ENCODE measurements around the gene PRDM16. TPM values are rescaled to one million over a fixed set of nuclear protein-coding genes. Genes with fewer than 3 reads are reported as not detected.

PRDM16 gene
- total RNA-seq, 1 experiment from 2014 or later, result 6.1 TPM

DNA sequence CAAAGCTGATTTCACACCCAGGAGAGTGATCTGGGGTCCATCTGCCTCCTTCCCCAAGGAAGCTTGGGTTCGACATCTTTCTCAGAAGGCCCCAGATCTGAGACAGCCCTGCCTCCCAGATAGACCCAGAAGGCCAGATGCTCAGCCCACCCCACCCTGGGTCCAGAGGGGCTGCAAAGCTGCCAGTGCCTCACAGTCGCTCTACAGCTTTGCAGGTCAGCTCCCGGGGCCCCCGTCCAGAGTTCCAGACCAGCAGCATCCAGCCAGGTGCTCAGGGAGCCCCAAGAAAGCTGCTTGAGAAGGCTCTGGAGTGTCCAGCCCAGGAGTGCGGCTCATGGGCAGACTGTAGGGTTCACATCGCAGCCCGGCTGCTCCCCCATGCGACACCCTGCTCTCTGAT, 242.7 kb downstream of the PRDM16 start:
- no peak for TF ChIP-seq RAD21 (IDR thresholded peaks at IDR 0.05; ENCODE audit: low read depth)
- TF ChIP-seq SIN3A (IDR thresholded peaks at IDR 0.05; ENCODE audit: low read depth), result no peak
- no peak for TF ChIP-seq EGR1 (IDR thresholded peaks at IDR 0.05; ENCODE audit: low read depth)
- no peak for TF ChIP-seq EZH2phosphoT487 (IDR thresholded peaks at IDR 0.05; ENCODE audit: borderline replicate concordance)
- TF ChIP-seq ZFX (IDR thresholded peaks at IDR 0.05), result no peak
- no peak for TF ChIP-seq JUND (IDR thresholded peaks at IDR 0.05)
- no peak for TF ChIP-seq TCF7L2 (IDR thresholded peaks at IDR 0.05; ENCODE audit: borderline replicate concordance, extremely low read depth, insufficient read depth, insufficient read length)
- no peak for TF ChIP-seq YY1 (IDR thresholded peaks at IDR 0.05; ENCODE audit: extremely low read depth, insufficient replicate concordance, low read depth, low read length)
- TF ChIP-seq, protein P1, sequence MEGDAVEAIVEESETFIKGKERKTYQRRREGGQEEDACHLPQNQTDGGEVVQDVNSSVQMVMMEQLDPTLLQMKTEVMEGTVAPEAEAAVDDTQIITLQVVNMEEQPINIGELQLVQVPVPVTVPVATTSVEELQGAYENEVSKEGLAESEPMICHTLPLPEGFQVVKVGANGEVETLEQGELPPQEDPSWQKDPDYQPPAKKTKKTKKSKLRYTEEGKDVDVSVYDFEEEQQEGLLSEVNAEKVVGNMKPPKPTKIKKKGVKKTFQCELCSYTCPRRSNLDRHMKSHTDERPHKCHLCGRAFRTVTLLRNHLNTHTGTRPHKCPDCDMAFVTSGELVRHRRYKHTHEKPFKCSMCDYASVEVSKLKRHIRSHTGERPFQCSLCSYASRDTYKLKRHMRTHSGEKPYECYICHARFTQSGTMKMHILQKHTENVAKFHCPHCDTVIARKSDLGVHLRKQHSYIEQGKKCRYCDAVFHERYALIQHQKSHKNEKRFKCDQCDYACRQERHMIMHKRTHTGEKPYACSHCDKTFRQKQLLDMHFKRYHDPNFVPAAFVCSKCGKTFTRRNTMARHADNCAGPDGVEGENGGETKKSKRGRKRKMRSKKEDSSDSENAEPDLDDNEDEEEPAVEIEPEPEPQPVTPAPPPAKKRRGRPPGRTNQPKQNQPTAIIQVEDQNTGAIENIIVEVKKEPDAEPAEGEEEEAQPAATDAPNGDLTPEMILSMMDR (IDR thresholded peaks at IDR 0.05 in 2 of 3, conservative IDR thresholded peaks at IDR 0.05 in 1 of 3; ENCODE audit: borderline replicate concordance in 1 of 3, insufficient read depth in 1 of 3, low read depth in 2 of 3, low read length in 2 of 3), result no peak
- no peak for TF ChIP-seq ELF1 (IDR thresholded peaks at IDR 0.05; ENCODE audit: borderline replicate concordance, low read depth)
- no peak for TF ChIP-seq MAX (IDR thresholded peaks at IDR 0.05)
- TF ChIP-seq, protein P2, sequence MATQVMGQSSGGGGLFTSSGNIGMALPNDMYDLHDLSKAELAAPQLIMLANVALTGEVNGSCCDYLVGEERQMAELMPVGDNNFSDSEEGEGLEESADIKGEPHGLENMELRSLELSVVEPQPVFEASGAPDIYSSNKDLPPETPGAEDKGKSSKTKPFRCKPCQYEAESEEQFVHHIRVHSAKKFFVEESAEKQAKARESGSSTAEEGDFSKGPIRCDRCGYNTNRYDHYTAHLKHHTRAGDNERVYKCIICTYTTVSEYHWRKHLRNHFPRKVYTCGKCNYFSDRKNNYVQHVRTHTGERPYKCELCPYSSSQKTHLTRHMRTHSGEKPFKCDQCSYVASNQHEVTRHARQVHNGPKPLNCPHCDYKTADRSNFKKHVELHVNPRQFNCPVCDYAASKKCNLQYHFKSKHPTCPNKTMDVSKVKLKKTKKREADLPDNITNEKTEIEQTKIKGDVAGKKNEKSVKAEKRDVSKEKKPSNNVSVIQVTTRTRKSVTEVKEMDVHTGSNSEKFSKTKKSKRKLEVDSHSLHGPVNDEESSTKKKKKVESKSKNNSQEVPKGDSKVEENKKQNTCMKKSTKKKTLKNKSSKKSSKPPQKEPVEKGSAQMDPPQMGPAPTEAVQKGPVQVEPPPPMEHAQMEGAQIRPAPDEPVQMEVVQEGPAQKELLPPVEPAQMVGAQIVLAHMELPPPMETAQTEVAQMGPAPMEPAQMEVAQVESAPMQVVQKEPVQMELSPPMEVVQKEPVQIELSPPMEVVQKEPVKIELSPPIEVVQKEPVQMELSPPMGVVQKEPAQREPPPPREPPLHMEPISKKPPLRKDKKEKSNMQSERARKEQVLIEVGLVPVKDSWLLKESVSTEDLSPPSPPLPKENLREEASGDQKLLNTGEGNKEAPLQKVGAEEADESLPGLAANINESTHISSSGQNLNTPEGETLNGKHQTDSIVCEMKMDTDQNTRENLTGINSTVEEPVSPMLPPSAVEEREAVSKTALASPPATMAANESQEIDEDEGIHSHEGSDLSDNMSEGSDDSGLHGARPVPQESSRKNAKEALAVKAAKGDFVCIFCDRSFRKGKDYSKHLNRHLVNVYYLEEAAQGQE (IDR thresholded peaks at IDR 0.05; ENCODE audit: low read depth), result no peak
- no peaks in the 10 kb centered on the region for H4K20me1 ChIP-seq (ENCODE audit: insufficient read depth)
- ATAC-seq, result no peak
- no peaks in the 10 kb centered on the region for H3K79me2 ChIP-seq (ENCODE audit: insufficient read depth, low read length)
- H3K4me3 ChIP-seq (replicated peaks in 1 of 2; ENCODE audit: low read depth in 1 of 2, low read length in 2 of 2), result no peak overlapping the region
- H3K9ac ChIP-seq (ENCODE audit: low read length), result no peak overlapping the region
- H2AFZ ChIP-seq (ENCODE audit: low read depth, low read length, poor library complexity, severe bottlenecking), result no peak overlapping the region
- no peak overlapping the region for H3K27ac ChIP-seq (ENCODE audit: low read depth, low read length)
- peaks cover 21 to 32% of the 10 kb centered on the region in 2 experiments for H3K4me1 ChIP-seq (ENCODE audit: control insufficient read depth in 1 of 2, insufficient read depth in 2 of 2, low read length in 2 of 2)
- no peaks in the 10 kb centered on the region for H3K36me3 ChIP-seq (ENCODE audit: control insufficient read depth in 1 of 2, insufficient read depth in 2 of 2, low read length in 2 of 2)
- no peak overlapping the region for H3K4me2 ChIP-seq (ENCODE audit: low read length)
- H3K9me2 ChIP-seq (ENCODE audit: insufficient read depth), result no peaks in the 10 kb centered on the region
- intact Hi-C loops (cut with micrococcal nuclease), result no loop called here
- ChIA-PET CTCF (no interaction called here), POLR2A (no interaction called here), RAD21 (ENCODE audit: low non-redundant PET in 1 of 2, low total read pairs in 2 of 2, uncharacterized antibody in 2 of 2, unreplicated experiment in 2 of 2) (no interaction called here)
- H3K9me3 ChIP-seq (ENCODE audit: control insufficient read depth in 1 of 2, insufficient read depth in 1 of 2, low read depth in 1 of 2, low read length in 2 of 2), result no peaks in the 10 kb centered on the region
- DNase-seq (ENCODE audit: low read depth, low spot score), result no peak
- no peaks in the 10 kb centered on the region for H3K27me3 ChIP-seq (ENCODE audit: insufficient read depth, low read length)
- BruUV-seq (replicated peaks), result no TSS peak
